HG02623 (cell line): ENCODE data around the gene OR14I1.
A peak's percentile ranks its signal among the peaks of the same experiment; 100 is the strongest.
"Not testable (repeated sequence)": the region's sequence is repeated elsewhere in the genome, so short reads cannot be mapped to it uniquely, and the experiment has no call there.

Experiments used
- ATAC-seq: cut with Tn5 transposase; IDR thresholded peaks from one replicate; pipeline ENCODE4 v1.9.1; 2021; ENCODE audit warnings: moderate library complexity; ENCODE audit not compliant: unreplicated experiment

Gene OR14I1

DNA sequence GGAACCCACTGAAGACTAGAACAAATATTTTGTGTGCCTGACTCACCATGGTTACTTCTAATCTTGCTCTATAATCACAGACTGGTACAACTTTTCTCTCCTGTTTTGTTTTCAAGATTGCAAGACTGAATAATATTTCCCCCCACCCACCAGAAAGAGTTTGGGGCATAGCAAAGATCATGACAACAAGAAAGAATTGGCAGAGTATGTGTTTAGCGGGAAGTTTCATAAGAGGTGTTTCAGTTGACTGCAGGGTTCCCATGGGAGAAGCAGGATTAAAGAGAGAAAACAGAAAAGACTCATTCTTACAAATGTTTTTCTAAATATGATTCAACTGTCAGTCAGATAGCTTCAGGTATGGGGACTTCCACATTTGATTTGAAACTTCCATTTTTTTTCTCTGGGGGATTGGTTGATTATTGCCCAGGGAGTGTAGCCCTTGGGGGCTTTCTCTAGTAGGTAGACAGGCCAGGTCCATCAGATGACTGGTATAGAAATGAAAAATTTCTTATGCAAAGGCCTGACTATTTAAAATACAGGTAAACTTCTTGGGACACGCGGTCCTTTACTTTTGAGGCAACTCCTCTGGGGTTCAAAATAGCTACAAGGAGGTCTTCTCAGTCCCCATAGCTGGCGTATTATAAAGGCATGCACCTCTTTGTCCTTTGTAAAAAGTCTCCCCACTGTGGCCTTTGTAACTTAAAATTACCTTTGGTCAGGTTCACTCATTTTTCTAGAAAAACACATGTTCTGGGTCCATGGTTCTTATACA, 13.9 kb downstream of the OR14I1 start:
- peak; percentile 41 for ATAC-seq

GRCh38 chr1:248686815-248687214, 15.8 kb downstream of the OR14I1 start:
- peak; percentile 85 for ATAC-seq

DNA sequence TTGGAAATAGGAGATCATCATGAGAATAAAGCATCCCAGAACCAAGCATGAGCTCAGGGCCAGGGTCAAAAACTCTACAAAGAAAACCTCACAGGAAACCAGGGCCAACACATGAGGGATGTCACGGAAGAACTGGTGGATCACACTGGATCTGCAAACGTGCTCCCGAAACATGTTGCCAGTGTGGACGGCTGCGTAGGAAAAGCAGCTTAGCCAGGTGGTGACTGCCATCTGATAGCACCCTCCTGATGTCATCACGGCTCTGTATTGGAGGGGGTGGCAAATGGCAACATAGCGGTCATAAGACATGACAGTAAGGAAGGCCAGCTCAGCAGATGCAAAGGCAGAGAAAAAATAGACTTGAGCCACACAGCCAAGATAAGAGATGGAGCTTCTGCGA, 20.9 kb downstream of the OR14I1 start:
- ATAC-seq: no peak

DNA sequence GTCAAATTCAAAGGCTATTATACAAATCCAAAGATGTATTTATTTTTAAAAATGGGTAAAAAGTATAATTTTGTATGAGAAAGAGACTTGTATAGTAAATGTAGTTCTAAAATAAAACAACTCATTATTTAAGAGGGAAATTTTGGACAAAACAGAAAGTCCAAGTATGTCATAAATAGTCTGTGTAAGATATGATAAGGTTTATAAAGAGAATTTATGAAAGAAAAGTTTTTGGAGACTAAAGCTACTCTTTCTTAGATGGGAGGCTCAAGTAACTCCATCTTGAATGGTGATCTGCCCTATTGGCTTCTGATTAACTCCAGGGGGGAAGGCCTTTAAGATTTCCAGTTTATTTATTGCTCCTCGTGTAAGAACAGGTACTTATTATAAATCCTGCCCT, 32.6 kb downstream of the OR14I1 start:
- ATAC-seq: no peak

DNA sequence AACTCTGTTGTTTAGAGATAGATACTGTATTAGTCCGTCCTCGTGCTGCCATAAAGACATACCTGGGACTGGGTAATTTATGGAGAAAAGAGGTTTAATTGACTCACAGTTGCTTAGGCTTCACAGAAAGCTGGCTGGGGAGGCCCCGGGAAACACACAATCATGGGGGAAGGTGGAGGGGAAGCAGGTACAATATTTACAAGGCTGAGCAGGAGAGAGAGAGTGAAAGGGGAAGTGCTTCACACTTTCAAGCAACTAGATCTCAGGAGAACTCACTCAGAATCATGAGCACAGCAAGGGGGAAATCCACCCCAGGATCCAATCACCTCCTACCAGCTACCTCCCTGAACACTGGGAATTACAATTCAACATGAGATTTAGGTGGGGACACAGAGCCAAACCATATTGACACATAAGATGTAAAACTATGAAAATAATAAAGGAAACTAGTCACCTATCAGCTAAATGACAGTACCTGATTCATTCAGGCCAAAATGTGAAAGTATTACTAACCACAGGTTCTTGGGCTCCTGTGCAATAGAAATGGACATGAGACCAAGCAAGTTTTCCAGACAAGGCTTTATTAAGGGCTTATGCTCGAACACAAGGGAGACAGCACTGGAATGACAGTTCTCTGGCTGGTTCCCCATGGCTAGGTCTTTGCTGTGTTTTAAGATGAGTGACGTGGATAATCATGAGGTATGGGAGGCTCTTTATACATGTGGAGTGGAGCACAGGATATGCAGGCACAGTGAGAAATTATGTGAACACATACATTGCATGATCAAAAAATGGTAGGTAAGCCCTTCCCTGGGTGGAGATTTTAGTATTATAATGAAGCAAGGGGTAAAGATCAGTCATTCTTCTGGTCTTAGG, 38.9 kb downstream of the OR14I1 start:
- peak; percentile 97 for ATAC-seq

DNA sequence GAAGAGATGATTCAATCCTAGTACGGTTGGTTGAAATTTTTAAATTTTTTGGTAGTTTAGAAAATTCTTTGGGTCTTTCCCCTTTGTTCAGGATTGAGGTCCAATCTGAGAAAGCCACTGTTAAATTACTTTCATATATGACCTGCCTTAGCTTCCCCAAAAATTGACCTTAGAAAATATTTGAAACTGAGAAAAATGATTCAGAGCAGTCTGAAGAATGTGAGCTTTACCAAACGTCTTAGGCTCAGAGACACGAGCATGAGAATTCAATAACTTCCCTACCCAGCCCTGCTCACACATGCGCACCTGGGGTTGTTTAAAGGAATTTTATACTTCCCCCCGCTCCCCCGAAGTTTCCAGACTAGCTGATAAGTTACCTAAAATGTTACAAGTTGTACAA, 45.8 kb downstream of the OR14I1 start:
- not testable (repeated sequence) for ATAC-seq

GRCh38 chr1:248655354-248655753, 47.2 kb downstream of the OR14I1 start, which contains the start of gene OR2T27:
Gene OR2T27, minus strand, starts transcription at chr1:248655528. Its CDS starts 4,644 bp downstream, at chr1:248650884.
- ATAC-seq: not testable (repeated sequence)
